Peyer's patch (tissue), 4 donors: Measurements from ENCODE around the gene TDRD3.

Experiments used
- CTCF ChIP-seq, 6 experiments: fragments of 450-650 bp in 4 of 6; fragments of 200-600 bp in 2 of 6; sonication (generic) in 1 of 6; IDR thresholded peaks; one replicate each; pipeline ENCODE4 v1.5.1; 2017 to 2019; ENCODE audit warnings: antibody characterized with exemption in 6 of 6, mild to moderate bottlenecking in 3 of 6, moderate library complexity in 1 of 6
- POLR2A ChIP-seq, 2 donors: fragments of 450-650 bp; IDR thresholded peaks; one replicate each; pipeline ENCODE4 v1.5.1; 2017; ENCODE audit warnings: antibody characterized with exemption in 2 of 2, mild to moderate bottlenecking in 2 of 2, moderate library complexity in 2 of 2

- TF ChIP-seq CTCF (IDR thresholded peaks at IDR 0.05) (no peak), POLR2A (IDR thresholded peaks at IDR 0.05) (no peak)
These were observed 42.2 kb downstream of the TDRD3 start for GRCh38 chr13:60439201-60439600.
